Mesothelial cell of epicardium (in vitro differentiated cells): ENCODE results near the gene TBC1D2B. TPM values are rescaled to one million over a fixed set of nuclear protein-coding genes. Genes with fewer than 3 reads are reported as not detected.
A peak's percentile ranks its signal among the peaks of the same experiment; 100 is the strongest.
"Not testable (repeated sequence)": the region's sequence is repeated elsewhere in the genome, so short reads cannot be mapped to it uniquely, and the experiment has no call there.

Experiments used
- DNase-seq, 2 experiments: peaks; one replicate each; pipeline ENCODE4 v3.0.0; 2021; ENCODE audit warnings: low spot score in 2 of 2; ENCODE audit not compliant: unreplicated experiment in 2 of 2
- H3K27ac Mint-ChIP-seq: 2 replicates; pipeline ENCODE4 v1.8.0; 2021; ENCODE audit warnings: mixed read lengths
- H3K27me3 Mint-ChIP-seq: 2 replicates; pipeline ENCODE4 v1.8.0; 2021; ENCODE audit warnings: low read depth, mixed read lengths
- H3K36me3 Mint-ChIP-seq: 2 replicates; pipeline ENCODE4 v1.8.0; 2021; ENCODE audit warnings: mixed read lengths
- H3K4me1 Mint-ChIP-seq: 2 replicates; pipeline ENCODE4 v1.8.0; 2021; ENCODE audit warnings: mixed read lengths
- H3K4me3 Mint-ChIP-seq: 2 replicates; pipeline ENCODE4 v1.8.0; 2021; ENCODE audit warnings: mild to moderate bottlenecking, moderate library complexity, mixed read lengths
- H3K9me3 Mint-ChIP-seq: 2 replicates; pipeline ENCODE4 v1.8.0; 2021; ENCODE audit warnings: mixed read lengths
- CTCF ChIP-seq: fragments of 200-600 bp; sonication (generic); IDR thresholded peaks from one replicate; pipeline ENCODE4 v1.5.0; 2021; ENCODE audit warnings: antibody characterized with exemption; ENCODE audit not compliant: unreplicated experiment
- total RNA-seq: library from RNA; stranded (reverse); gene quantifications from 3 replicates; pipeline ENCODE4 v1.2.1, GENCODE V29; 2021

Gene TBC1D2B
- total RNA-seq, 1 donor from 2014 or later: 39.8 TPM

DNA sequence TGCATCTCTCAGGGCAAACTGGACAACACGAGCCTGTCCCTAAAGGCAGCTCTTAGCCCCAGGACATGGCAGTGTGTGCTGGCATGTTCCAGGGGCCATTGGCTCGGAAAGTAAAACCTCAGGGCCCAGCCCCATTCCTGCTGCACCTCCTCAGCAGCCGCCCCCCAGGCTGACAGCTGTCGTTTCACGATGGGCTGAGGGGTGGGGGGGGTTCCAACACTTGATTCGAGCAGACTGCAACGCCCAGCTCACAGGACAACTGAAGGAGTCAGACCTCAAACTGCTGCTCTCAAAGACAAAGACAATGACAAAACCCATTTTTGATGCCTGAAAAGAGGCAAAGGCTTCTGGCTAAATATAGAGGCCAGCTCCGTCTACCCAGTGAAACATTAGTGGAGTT lies 81.3 kb downstream of the TBC1D2B start:
- not testable (repeated sequence) for H3K9me3 Mint-ChIP-seq, H3K27me3 Mint-ChIP-seq, H3K27ac Mint-ChIP-seq, DNase-seq, H3K4me3 Mint-ChIP-seq, H3K4me1 Mint-ChIP-seq, H3K36me3 Mint-ChIP-seq

DNA sequence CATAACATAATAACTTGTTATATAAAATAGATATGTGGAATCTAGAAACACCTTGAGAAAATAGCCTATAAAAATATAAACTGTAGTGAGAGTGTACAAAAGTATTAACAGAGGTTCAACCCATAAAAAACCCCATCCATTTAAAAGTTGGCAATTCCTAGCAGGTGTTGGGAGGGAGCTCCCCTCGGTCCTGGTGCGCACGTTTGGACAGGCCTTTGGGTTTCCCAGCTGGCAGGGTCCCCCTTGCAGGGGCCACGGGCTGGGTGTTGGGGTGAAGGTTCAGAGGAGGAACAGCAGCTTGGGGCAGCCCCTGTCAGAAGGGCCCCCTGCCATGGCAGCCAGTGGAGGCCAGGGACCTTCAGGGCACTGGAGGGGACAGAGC lies 82.0 kb downstream of the TBC1D2B start:
- not testable (repeated sequence) for H3K27ac Mint-ChIP-seq, H3K9me3 Mint-ChIP-seq, H3K27me3 Mint-ChIP-seq, H3K4me3 Mint-ChIP-seq, H3K4me1 Mint-ChIP-seq, DNase-seq, H3K36me3 Mint-ChIP-seq

DNA sequence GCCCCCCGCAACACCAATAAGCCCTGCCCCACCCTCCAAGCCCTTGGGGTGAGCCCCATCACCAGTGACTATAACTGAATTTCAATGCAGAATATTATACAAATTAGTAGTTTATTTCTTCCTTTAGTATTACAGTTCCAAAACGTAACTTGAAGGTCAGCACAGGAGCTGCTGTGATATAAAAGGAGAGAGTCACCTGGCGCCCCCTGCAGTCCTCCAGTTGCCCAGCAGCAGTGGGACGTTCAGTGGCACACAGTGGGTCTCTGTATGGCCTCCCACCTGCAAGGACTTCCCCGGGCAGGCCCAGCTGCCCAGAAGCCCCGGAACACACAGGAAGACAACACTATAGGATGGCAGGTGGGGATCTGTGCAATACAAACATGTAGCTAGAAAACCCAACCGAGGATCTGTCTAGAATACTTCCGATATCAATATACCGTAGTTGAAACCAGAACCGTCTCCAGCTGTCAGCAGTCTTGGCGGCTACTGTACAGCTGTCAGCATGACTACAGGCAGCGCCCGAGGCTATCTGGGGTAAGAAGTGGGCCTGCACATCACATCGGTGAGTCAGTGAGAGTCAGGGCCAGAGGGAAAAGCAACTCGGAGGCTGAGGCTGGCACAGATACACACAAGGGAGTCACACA lies 82.5 kb downstream of the TBC1D2B start:
- not testable (repeated sequence) for H3K27me3 Mint-ChIP-seq, DNase-seq, H3K9me3 Mint-ChIP-seq, H3K27ac Mint-ChIP-seq, H3K36me3 Mint-ChIP-seq, H3K4me3 Mint-ChIP-seq, H3K4me1 Mint-ChIP-seq

DNA sequence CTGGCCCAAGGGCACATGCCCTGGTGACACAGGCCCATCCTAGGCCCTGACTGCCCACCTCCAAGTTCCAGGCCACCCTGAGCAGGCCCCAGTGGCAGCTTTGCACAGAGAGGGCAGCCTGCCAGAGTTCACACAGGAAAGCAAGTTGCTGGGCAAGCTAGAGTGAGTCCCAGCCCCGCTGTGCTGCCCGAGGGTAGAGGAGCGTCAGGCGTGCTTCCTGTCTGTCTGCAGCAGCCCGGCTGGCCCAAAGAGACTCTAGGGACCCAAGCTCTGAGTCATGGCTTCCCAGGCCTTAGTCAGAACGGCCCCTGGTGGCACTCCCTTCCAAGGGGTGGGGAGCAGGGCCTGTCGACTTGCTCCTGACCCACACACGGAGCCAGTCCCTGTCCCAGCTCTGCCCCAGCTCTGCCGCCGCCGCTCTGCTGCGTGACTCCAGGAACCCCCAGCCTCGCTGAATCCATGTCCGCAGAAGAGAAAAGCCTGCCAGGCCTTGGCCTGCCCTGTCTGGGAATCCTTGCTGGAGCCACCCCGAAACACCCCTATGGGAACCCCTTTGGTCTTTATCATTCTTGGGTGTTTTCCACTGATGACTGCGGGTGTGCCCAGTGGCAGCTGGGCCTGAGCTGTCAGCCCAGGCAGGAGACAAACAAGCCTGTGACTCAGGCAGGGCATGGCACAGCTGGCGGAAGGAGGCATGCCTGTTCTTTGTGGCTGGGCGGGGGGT lies 83.4 kb downstream of the TBC1D2B start:
- not testable (repeated sequence) for H3K36me3 Mint-ChIP-seq, H3K4me3 Mint-ChIP-seq, H3K27me3 Mint-ChIP-seq, H3K4me1 Mint-ChIP-seq, H3K9me3 Mint-ChIP-seq, DNase-seq
- H3K27ac Mint-ChIP-seq: peak overlapping the region; percentile 47

GRCh38 chr15:77993374-77993911 lies 84.1 kb downstream of the TBC1D2B start:
- no peak for TF ChIP-seq CTCF
- Mint-ChIP-seq H3K36me3 (no peaks in the 10 kb centered on the region), H3K27me3 (no peaks in the 10 kb centered on the region), H3K4me1 (peaks cover 10% of the 10 kb centered on the region), H3K9me3 (no peaks in the 10 kb centered on the region), H3K4me3 (no peak overlapping the region), H3K27ac (peak overlapping the region; percentile 49)
- no peak for DNase-seq

- no peak for TF ChIP-seq CTCF
- Mint-ChIP-seq H3K9me3 (no peaks in the 10 kb centered on the region), H3K4me3 (no peak overlapping the region), H3K27ac (peak overlapping the region; percentile 49), H3K27me3 (no peaks in the 10 kb centered on the region), H3K4me1 (peaks cover 10% of the 10 kb centered on the region), H3K36me3 (no peaks in the 10 kb centered on the region)
- no peak for DNase-seq
These were observed 84.9 kb downstream of the TBC1D2B start for GRCh38 chr15:77992356-77993222.

- H3K27ac Mint-ChIP-seq: peak overlapping the region; percentile 64
- not testable (repeated sequence) for H3K27me3 Mint-ChIP-seq, DNase-seq, H3K4me1 Mint-ChIP-seq, H3K9me3 Mint-ChIP-seq, H3K36me3 Mint-ChIP-seq, H3K4me3 Mint-ChIP-seq
These were observed 85.8 kb downstream of the TBC1D2B start for GRCh38 chr15:77991658-77992201.
